ENCODE data around the gene GMDS.

Gene GMDS

DNA sequence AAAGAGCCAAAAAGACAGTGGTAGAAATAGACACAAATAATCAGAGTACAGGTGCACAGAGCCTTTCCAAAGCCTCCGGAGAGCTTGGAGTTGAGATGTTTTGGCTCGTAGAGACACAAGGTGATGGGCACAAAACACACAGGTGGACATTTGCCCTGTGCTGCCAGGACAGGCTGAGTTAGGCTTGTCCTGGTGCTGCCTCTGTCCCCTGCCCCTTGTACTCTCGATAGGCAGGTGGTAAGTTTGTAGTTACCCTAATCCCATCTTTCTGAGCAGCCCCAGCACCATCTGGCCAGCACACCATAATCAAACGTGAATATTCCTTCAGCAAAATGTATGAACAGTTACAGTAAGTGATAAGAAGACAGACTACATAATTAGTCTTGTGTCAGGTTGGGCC lies 540.2 kb downstream of the GMDS start:
- Histone ChIP-seq H3K79me2 (ENCODE audit: insufficient read depth, low read length) (no peaks in the 10 kb centered on the region), H3K4me2 (ENCODE audit: insufficient read depth, low read length) (no peak overlapping the region), H3K9me3 (ENCODE audit: insufficient read depth, low read length, severe bottlenecking) (no peaks in the 10 kb centered on the region), H4K20me1 (ENCODE audit: insufficient read depth, low read length) (no peaks in the 10 kb centered on the region; the same call in 1 of the 2 replicates), H3K4me3 (ENCODE audit: low read depth in 1 of 2, low read length in 2 of 2) (no peak overlapping the region), H3K4me1 (ENCODE audit: insufficient read depth, low read length) (no peaks in the 10 kb centered on the region), H3K27me3 (ENCODE audit: insufficient read depth, low read length, poor library complexity) (no peaks in the 10 kb centered on the region), H2AFZ (ENCODE audit: low read depth, low read length) (no peak overlapping the region), H3K27ac (ENCODE audit: low read length) (no peak overlapping the region), H3K9ac (ENCODE audit: low read depth, low read length) (no peak overlapping the region), H3K36me3 (ENCODE audit: insufficient read depth, low read length) (no peaks in the 10 kb centered on the region)
- TF ChIP-seq EZH2 (IDR thresholded peaks at IDR 0.05; ENCODE audit: borderline replicate concordance, low read depth, low read length, severe bottlenecking) = no peak
- TF ChIP-seq, protein P1, sequence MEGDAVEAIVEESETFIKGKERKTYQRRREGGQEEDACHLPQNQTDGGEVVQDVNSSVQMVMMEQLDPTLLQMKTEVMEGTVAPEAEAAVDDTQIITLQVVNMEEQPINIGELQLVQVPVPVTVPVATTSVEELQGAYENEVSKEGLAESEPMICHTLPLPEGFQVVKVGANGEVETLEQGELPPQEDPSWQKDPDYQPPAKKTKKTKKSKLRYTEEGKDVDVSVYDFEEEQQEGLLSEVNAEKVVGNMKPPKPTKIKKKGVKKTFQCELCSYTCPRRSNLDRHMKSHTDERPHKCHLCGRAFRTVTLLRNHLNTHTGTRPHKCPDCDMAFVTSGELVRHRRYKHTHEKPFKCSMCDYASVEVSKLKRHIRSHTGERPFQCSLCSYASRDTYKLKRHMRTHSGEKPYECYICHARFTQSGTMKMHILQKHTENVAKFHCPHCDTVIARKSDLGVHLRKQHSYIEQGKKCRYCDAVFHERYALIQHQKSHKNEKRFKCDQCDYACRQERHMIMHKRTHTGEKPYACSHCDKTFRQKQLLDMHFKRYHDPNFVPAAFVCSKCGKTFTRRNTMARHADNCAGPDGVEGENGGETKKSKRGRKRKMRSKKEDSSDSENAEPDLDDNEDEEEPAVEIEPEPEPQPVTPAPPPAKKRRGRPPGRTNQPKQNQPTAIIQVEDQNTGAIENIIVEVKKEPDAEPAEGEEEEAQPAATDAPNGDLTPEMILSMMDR (IDR thresholded peaks at IDR 0.05; ENCODE audit: borderline replicate concordance, extremely low read depth, low read length, poor library complexity, severe bottlenecking) = no peak
- no peak for ATAC-seq (ENCODE audit: insufficient read depth, low read depth)
- DNase-seq = no peak

DNA sequence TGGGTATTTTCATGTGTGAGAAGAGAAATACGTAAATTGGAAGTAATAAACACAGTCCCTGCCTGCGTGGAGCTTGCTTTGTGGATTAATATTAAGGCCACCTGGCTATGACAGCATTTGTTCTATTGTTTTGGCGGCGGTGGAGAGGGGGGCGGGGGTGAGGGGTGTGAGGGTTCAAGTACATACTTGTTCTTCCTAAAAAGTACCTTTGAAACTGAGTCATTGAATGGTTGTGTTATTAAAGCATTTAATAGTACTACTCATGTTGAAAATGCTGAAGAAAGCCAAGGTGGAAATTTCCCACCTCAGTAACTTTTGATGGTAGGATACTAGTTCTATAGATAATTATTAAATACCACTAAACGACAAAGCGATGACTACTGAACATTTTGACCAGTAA lies 540.7 kb downstream of the GMDS start:
- Histone ChIP-seq H2AFZ (ENCODE audit: low read depth, low read length) (no peak overlapping the region), H4K20me1 (ENCODE audit: insufficient read depth, low read length) (no peaks in the 10 kb centered on the region; the same call in 1 of the 2 replicates), H3K36me3 (ENCODE audit: insufficient read depth, low read length) (no peaks in the 10 kb centered on the region), H3K79me2 (ENCODE audit: insufficient read depth, low read length) (no peaks in the 10 kb centered on the region), H3K27me3 (ENCODE audit: insufficient read depth, low read length, poor library complexity) (no peaks in the 10 kb centered on the region), H3K4me1 (ENCODE audit: insufficient read depth, low read length) (no peaks in the 10 kb centered on the region), H3K4me2 (ENCODE audit: insufficient read depth, low read length) (no peak overlapping the region), H3K27ac (ENCODE audit: low read length) (no peak overlapping the region), H3K9me3 (ENCODE audit: insufficient read depth, low read length, severe bottlenecking) (no peaks in the 10 kb centered on the region), H3K4me3 (ENCODE audit: low read depth in 1 of 2, low read length in 2 of 2) (no peak overlapping the region), H3K9ac (ENCODE audit: low read depth, low read length) (no peak overlapping the region)
- TF ChIP-seq, protein P1 (IDR thresholded peaks at IDR 0.05; ENCODE audit: borderline replicate concordance, extremely low read depth, low read length, poor library complexity, severe bottlenecking) = no peak
- TF ChIP-seq EZH2 (IDR thresholded peaks at IDR 0.05; ENCODE audit: borderline replicate concordance, low read depth, low read length, severe bottlenecking) = no peak
- ATAC-seq (ENCODE audit: insufficient read depth, low read depth) (no peak), DNase-seq (no peak)

DNA sequence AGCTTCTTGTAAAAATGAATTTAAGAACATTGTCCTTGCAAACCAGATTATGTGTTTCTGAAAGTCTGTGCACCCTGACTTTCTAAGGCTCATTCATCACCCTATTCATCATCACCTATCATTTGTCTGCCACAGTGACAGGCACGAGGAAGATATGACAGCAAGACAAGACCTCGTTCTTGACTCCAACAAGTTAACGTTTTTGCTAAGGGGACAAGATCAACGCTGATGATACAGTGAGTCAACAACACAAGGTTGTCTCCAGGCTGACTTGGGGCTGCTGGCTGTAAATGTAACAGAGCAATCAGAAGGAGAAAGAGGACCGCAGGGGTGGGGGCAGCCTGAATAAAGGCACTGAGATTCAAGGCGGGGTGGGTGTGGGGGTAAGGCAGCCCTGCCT lies 541.5 kb downstream of the GMDS start:
- no peak for TF ChIP-seq EZH2 (IDR thresholded peaks at IDR 0.05; ENCODE audit: borderline replicate concordance, low read depth, low read length, severe bottlenecking)
- TF ChIP-seq, protein P1 (IDR thresholded peaks at IDR 0.05; ENCODE audit: borderline replicate concordance, extremely low read depth, low read length, poor library complexity, severe bottlenecking) = no peak
- Histone ChIP-seq H3K4me1 (ENCODE audit: insufficient read depth, low read length) (no peaks in the 10 kb centered on the region), H4K20me1 (ENCODE audit: insufficient read depth, low read length) (no peaks in the 10 kb centered on the region; the same call in 1 of the 2 replicates), H3K27me3 (ENCODE audit: insufficient read depth, low read length, poor library complexity) (no peaks in the 10 kb centered on the region), H2AFZ (ENCODE audit: low read depth, low read length) (no peak overlapping the region), H3K4me2 (ENCODE audit: insufficient read depth, low read length) (no peak overlapping the region), H3K36me3 (ENCODE audit: insufficient read depth, low read length) (no peaks in the 10 kb centered on the region), H3K79me2 (ENCODE audit: insufficient read depth, low read length) (no peaks in the 10 kb centered on the region), H3K4me3 (ENCODE audit: low read depth in 1 of 2, low read length in 2 of 2) (no peak overlapping the region), H3K9ac (ENCODE audit: low read depth, low read length) (no peak overlapping the region), H3K9me3 (ENCODE audit: insufficient read depth, low read length, severe bottlenecking) (no peaks in the 10 kb centered on the region), H3K27ac (ENCODE audit: low read length) (no peak overlapping the region)
- DNase-seq (no peak), ATAC-seq (ENCODE audit: insufficient read depth, low read depth) (no peak)

Data from DND-41 (cell line).